AG09319 (cell line): ENCODE data around the gene WDFY2.
"Not testable (repeated sequence)": the region's sequence is repeated elsewhere in the genome, so short reads cannot be mapped to it uniquely, and the experiment has no call there.

Experiments used
- DNase-seq: peaks from one replicate; pipeline ENCODE4 v3.0.0-alpha.2; 2010; ENCODE audit warnings: low read depth; ENCODE audit errors: extremely low read depth
- TF ChIP-seq, protein P1 (sequence below): IDR thresholded peaks from 2 replicates; pipeline ENCODE4 v1.5.1; 2011; ENCODE audit warnings: low read depth, mild to moderate bottlenecking, inconsistent platforms, low read length, moderate library complexity

WDFY2 gene

GRCh38 chr13:51587372-51587771 is 3.1 kb downstream of the WDFY2 start:
- TF ChIP-seq, protein P1, sequence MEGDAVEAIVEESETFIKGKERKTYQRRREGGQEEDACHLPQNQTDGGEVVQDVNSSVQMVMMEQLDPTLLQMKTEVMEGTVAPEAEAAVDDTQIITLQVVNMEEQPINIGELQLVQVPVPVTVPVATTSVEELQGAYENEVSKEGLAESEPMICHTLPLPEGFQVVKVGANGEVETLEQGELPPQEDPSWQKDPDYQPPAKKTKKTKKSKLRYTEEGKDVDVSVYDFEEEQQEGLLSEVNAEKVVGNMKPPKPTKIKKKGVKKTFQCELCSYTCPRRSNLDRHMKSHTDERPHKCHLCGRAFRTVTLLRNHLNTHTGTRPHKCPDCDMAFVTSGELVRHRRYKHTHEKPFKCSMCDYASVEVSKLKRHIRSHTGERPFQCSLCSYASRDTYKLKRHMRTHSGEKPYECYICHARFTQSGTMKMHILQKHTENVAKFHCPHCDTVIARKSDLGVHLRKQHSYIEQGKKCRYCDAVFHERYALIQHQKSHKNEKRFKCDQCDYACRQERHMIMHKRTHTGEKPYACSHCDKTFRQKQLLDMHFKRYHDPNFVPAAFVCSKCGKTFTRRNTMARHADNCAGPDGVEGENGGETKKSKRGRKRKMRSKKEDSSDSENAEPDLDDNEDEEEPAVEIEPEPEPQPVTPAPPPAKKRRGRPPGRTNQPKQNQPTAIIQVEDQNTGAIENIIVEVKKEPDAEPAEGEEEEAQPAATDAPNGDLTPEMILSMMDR, result no peak
- no peak for DNase-seq

- TF ChIP-seq, protein P1, result no peak
- no peak for DNase-seq
These were observed 4.2 kb downstream of the WDFY2 start for GRCh38 chr13:51588406-51588949.

GRCh38 chr13:51589793-51590192 is 5.5 kb downstream of the WDFY2 start:
- TF ChIP-seq, protein P1, result no peak
- no peak for DNase-seq

DNA sequence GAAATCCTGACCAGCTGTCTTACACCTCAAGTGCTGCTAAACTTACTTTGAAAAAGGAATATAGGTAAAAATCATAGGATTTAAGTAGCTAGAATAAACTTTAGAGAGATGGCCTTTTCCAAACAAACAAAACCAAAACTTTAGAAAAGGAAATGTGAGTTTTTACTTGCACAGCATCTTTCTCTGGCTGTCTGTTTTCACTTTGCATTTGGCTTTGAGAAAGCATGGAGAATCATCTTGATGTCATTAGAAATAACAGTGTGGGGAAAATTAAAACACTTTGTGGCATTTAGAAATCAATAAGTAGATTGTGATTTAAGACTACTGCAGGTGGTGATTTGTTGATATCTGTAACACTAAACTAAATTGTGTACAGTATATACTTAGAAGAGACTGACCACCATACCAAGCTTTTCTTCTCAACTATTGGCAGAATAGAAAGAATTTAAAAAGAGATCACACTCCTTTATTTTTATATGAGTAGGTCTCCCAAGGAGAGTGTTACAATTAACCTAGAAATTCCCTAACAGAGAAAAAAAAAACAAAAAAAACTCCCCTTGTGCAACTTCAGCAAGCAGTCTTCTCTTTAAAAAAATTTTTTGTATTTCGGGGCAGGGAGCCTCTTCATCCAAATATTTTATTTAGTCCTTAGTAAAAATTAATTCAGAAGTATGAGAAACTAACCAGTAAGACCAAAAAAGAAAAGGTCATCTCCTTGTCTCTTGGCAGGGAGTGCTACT is 6.1 kb downstream of the WDFY2 start:
- TF ChIP-seq, protein P1, result no peak
- DNase-seq, result no peak

GRCh38 chr13:51590971-51591627 is 6.8 kb downstream of the WDFY2 start:
- TF ChIP-seq, protein P1, result no peak; the same call in 1 of the 2 replicates
- peak; percentile 89 for DNase-seq

DNA sequence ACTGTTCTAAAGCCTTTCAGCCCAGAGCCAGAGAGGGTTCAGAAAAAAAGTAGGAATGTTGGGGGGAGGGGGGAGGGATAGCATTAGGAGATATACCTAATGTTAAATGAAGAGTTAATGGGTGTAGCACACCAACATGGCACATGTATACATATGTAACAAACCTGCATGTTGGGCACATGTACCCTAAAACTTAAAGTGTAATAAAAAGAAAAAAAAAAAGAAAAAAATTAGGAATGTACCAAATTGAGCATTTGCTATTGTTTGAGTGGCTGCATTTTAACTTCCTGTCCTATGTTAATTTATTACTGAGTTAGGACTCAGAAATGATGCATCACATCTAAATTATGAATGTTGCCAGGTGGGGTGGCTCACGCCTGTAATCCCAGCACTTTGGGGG is 7.7 kb downstream of the WDFY2 start:
- DNase-seq, result not testable (repeated sequence)

GRCh38 chr13:51594432-51594831 is 10.2 kb downstream of the WDFY2 start:
- DNase-seq, result no peak
- TF ChIP-seq, protein P1, result no peak
